Measurements from ENCODE around the gene FXYD3.

Gene FXYD3

GRCh38 chr19:35166100-35167063 is 50.8 kb downstream of the FXYD3 start:
- DNase-seq, result no peak

- no peak for DNase-seq
These were observed 51.9 kb downstream of the FXYD3 start for GRCh38 chr19:35167251-35168119.

GRCh38 chr19:35168196-35168595 is 52.6 kb downstream of the FXYD3 start:
- no peak for DNase-seq

- no peak for DNase-seq
These were observed 53.8 kb downstream of the FXYD3 start for GRCh38 chr19:35169221-35169995.

- DNase-seq, result no peak
These were observed 54.9 kb downstream of the FXYD3 start for GRCh38 chr19:35170359-35171061.

GRCh38 chr19:35171730-35172129 is 56.1 kb downstream of the FXYD3 start:
- DNase-seq, result no peak
